ENCODE data around the gene CCDC92. TPM values are rescaled to one million over a fixed set of nuclear protein-coding genes. Genes with fewer than 3 reads are reported as not detected.

The CCDC92 gene
- total RNA-seq, 1 experiment from 2014 or later: 53.7 TPM

- DNase-seq (ENCODE audit: low read depth, low spot score) (no peak), ATAC-seq (no peak)
- H3K9me3 ChIP-seq (ENCODE audit: control insufficient read depth, insufficient read depth, low read depth, low read length): no peaks in the 10 kb centered on the region
- ChIA-PET POLR2A (no interaction called here), CTCF (no interaction called here)
- H3K27me3 ChIP-seq (ENCODE audit: control insufficient read depth, insufficient read depth, low read length): peaks cover 3% of the 10 kb centered on the region; the same call in 1 of the 2 replicates
- intact Hi-C loops (cut with micrococcal nuclease; ENCODE audit: unreplicated experiment): no loop called here
- in situ Hi-C loops (cut with HindIII; ENCODE audit: low pct_unique_long_range_greater_than_20kb, low sequenced_read_pairs): no loop called here
- H3K4me3 ChIP-seq (ENCODE audit: low read depth in 2 of 2, low read length in 2 of 2): no peak overlapping the region
- no peak for TF ChIP-seq TCF7L2 (IDR thresholded peaks at IDR 0.05; ENCODE audit: low read depth, low read length)
- no peak for TF ChIP-seq SIN3A (IDR thresholded peaks at IDR 0.05; ENCODE audit: borderline replicate concordance, insufficient read depth, low read depth, low read length)
- no peak for TF ChIP-seq POLR2AphosphoS5 (IDR thresholded peaks at IDR 0.05; ENCODE audit: low read depth, low read length)
- no peak for TF ChIP-seq CTCF (IDR thresholded peaks at IDR 0.05)
- no peak for TF ChIP-seq REST (IDR thresholded peaks at IDR 0.05; ENCODE audit: insufficient read depth in 1 of 2, low read depth in 2 of 2, low read length in 1 of 2)
- no peaks in the 10 kb centered on the region for H3K36me3 ChIP-seq (ENCODE audit: control insufficient read depth, insufficient read depth, low read length)
- H3K27ac ChIP-seq (ENCODE audit: low read length): no peak overlapping the region
- BruUV-seq (replicated peaks): no TSS peak
- no peaks in the 10 kb centered on the region; the same call in 1 of the 2 replicates for H3K4me1 ChIP-seq (ENCODE audit: control insufficient read depth, insufficient read depth, low read length)
These were observed 79.8 kb downstream of the CCDC92 start for GRCh38 chr12:123892853-123893252.

GRCh38 chr12:123892180-123892559 lies 80.5 kb downstream of the CCDC92 start:
- DNase-seq (ENCODE audit: low read depth, low spot score) (no peak), ATAC-seq (no peak)
- Histone ChIP-seq H3K4me1 (ENCODE audit: control insufficient read depth, insufficient read depth, low read length) (peaks cover under 1% of the 10 kb centered on the region; the same call in 1 of the 2 replicates), H3K9me3 (ENCODE audit: control insufficient read depth, insufficient read depth, low read depth, low read length) (no peaks in the 10 kb centered on the region), H3K27ac (ENCODE audit: low read length) (no peak overlapping the region), H3K27me3 (ENCODE audit: control insufficient read depth, insufficient read depth, low read length) (peaks cover 3% of the 10 kb centered on the region; the same call in 1 of the 2 replicates), H3K36me3 (ENCODE audit: control insufficient read depth, insufficient read depth, low read length) (no peaks in the 10 kb centered on the region), H3K4me3 (ENCODE audit: low read depth in 2 of 2, low read length in 2 of 2) (no peak overlapping the region)
- ChIA-PET CTCF (no interaction called here), POLR2A (no interaction called here)
- TF ChIP-seq REST (IDR thresholded peaks at IDR 0.05; ENCODE audit: insufficient read depth in 1 of 2, low read depth in 2 of 2, low read length in 1 of 2): no peak
- no peak for TF ChIP-seq POLR2AphosphoS5 (IDR thresholded peaks at IDR 0.05; ENCODE audit: low read depth, low read length)
- no peak for TF ChIP-seq CTCF (IDR thresholded peaks at IDR 0.05)
- TF ChIP-seq TCF7L2 (IDR thresholded peaks at IDR 0.05; ENCODE audit: low read depth, low read length): no peak
- no peak for TF ChIP-seq SIN3A (IDR thresholded peaks at IDR 0.05; ENCODE audit: borderline replicate concordance, insufficient read depth, low read depth, low read length)
- in situ Hi-C loops (cut with HindIII; ENCODE audit: low pct_unique_long_range_greater_than_20kb, low sequenced_read_pairs): no loop called here
- BruUV-seq (replicated peaks): no TSS peak
- intact Hi-C loops (cut with micrococcal nuclease; ENCODE audit: unreplicated experiment): no loop called here
